ENCODE data around the gene BNC1. TPM values are rescaled to one million over a fixed set of nuclear protein-coding genes. Genes with fewer than 3 reads are reported as not detected.

BNC1 gene
- total RNA-seq, 1 donor from 2014 or later: 3.2 TPM

- Mint-ChIP-seq H3K9me3 (ENCODE audit: unreplicated experiment) (no peaks in the 10 kb centered on the region), H3K4me3 (ENCODE audit: unreplicated experiment) (no peak overlapping the region), H3K36me3 (ENCODE audit: unreplicated experiment) (no peaks in the 10 kb centered on the region), H3K27me3 (ENCODE audit: unreplicated experiment) (no peaks in the 10 kb centered on the region), H3K4me1 (ENCODE audit: unreplicated experiment) (peaks cover 29% of the 10 kb centered on the region), H3K27ac (ENCODE audit: unreplicated experiment) (no peak overlapping the region)
- DNase-seq (ENCODE audit: extremely low spot score, unreplicated experiment): no peak
- TF ChIP-seq CTCF (IDR thresholded peaks at IDR 0.05): no peak
These were observed 33.6 kb upstream of the BNC1 start for GRCh38 chr15:83318036-83318435.

- H3K36me3 Mint-ChIP-seq (ENCODE audit: unreplicated experiment): no peaks in the 10 kb centered on the region
- TF ChIP-seq CTCF (IDR thresholded peaks at IDR 0.05): no peak
These were observed 27.6 kb upstream of the BNC1 start for GRCh38 chr15:83312071-83312470.

GRCh38 chr15:83310521-83311456 lies 26.3 kb upstream of the BNC1 start:
- TF ChIP-seq CTCF (IDR thresholded peaks at IDR 0.05): no peak
- H3K4me3 Mint-ChIP-seq (ENCODE audit: unreplicated experiment): no peak overlapping the region
- no peaks in the 10 kb centered on the region for H3K36me3 Mint-ChIP-seq (ENCODE audit: unreplicated experiment)
- peaks cover 20% of the 10 kb centered on the region for H3K4me1 Mint-ChIP-seq (ENCODE audit: unreplicated experiment)
- no peak for DNase-seq (ENCODE audit: extremely low spot score, unreplicated experiment)
- no peak overlapping the region for H3K27ac Mint-ChIP-seq (ENCODE audit: unreplicated experiment)
- H3K9me3 Mint-ChIP-seq (ENCODE audit: unreplicated experiment): no peaks in the 10 kb centered on the region
- no peaks in the 10 kb centered on the region for H3K27me3 Mint-ChIP-seq (ENCODE audit: unreplicated experiment)

More at GRCh38 chr15:83312071-83312470, 27.6 kb upstream of the BNC1 start:
- H3K4me1 Mint-ChIP-seq (ENCODE audit: unreplicated experiment): peaks cover 15% of the 10 kb centered on the region
- H3K9me3 Mint-ChIP-seq (ENCODE audit: unreplicated experiment): no peaks in the 10 kb centered on the region
- H3K27me3 Mint-ChIP-seq (ENCODE audit: unreplicated experiment): no peaks in the 10 kb centered on the region
- H3K4me3 Mint-ChIP-seq (ENCODE audit: unreplicated experiment): no peak overlapping the region
- no peak overlapping the region for H3K27ac Mint-ChIP-seq (ENCODE audit: unreplicated experiment)
- DNase-seq (ENCODE audit: extremely low spot score, unreplicated experiment): no peak

- Mint-ChIP-seq H3K4me3 (ENCODE audit: unreplicated experiment) (no peak overlapping the region), H3K36me3 (ENCODE audit: unreplicated experiment) (no peaks in the 10 kb centered on the region), H3K27ac (ENCODE audit: unreplicated experiment) (no peak overlapping the region), H3K9me3 (ENCODE audit: unreplicated experiment) (no peaks in the 10 kb centered on the region), H3K27me3 (ENCODE audit: unreplicated experiment) (no peaks in the 10 kb centered on the region), H3K4me1 (ENCODE audit: unreplicated experiment) (peaks cover 22% of the 10 kb centered on the region)
- DNase-seq (ENCODE audit: extremely low spot score, unreplicated experiment): no peak
- no peak for TF ChIP-seq CTCF (IDR thresholded peaks at IDR 0.05)
These were observed 24.2 kb upstream of the BNC1 start for GRCh38 chr15:83308671-83309070.

GRCh38 chr15:83306561-83306960 lies 22.1 kb upstream of the BNC1 start:
- Mint-ChIP-seq H3K9me3 (ENCODE audit: unreplicated experiment) (no peaks in the 10 kb centered on the region), H3K4me3 (ENCODE audit: unreplicated experiment) (no peak overlapping the region), H3K27ac (ENCODE audit: unreplicated experiment) (no peak overlapping the region), H3K27me3 (ENCODE audit: unreplicated experiment) (no peaks in the 10 kb centered on the region), H3K4me1 (ENCODE audit: unreplicated experiment) (peaks cover 15% of the 10 kb centered on the region), H3K36me3 (ENCODE audit: unreplicated experiment) (no peaks in the 10 kb centered on the region)
- no peak for DNase-seq (ENCODE audit: extremely low spot score, unreplicated experiment)
- no peak for TF ChIP-seq CTCF (IDR thresholded peaks at IDR 0.05)

All from osteocyte (in vitro differentiated cells).